BJ (cell line): ENCODE measurements around the gene B4GALT7. TPM values are rescaled to one million over a fixed set of nuclear protein-coding genes. Genes with fewer than 3 reads are reported as not detected.
"Not testable (repeated sequence)": the region's sequence is repeated elsewhere in the genome, so short reads cannot be mapped to it uniquely, and the experiment has no call there.

Source experiments
- CTCF ChIA-PET: fragments of 350-600 bp; formaldehyde crosslinking; extraction: SDS; loops from one replicate; lab custom pipeline; 2021; ENCODE audit warnings: antibody characterized with exemption, inconsistent platforms; lab: Yijun Ruan, JAX
- POLR2A ChIA-PET: fragments of 300-600 bp; sonication (Branson Sonifier 250); formaldehyde crosslinking; extraction: SDS; loops from one replicate; lab custom pipeline; 2021; ENCODE audit warnings: antibody characterized with exemption; lab: Charles Lee
- DNase-seq: peaks from one replicate; pipeline ENCODE4 v3.0.0-alpha.2; 2011; ENCODE audit warnings: low read depth
- H3K27me3 ChIP-seq: 2 replicates; pipeline ENCODE4 v1.6.0; 2011; ENCODE audit warnings: low read length; ENCODE audit not compliant: control insufficient read depth, insufficient read depth
- H3K36me3 ChIP-seq: 2 replicates; pipeline ENCODE4 v1.5.1; 2011; ENCODE audit warnings: low read length; ENCODE audit not compliant: control insufficient read depth, insufficient read depth
- H3K4me3 ChIP-seq: 2 replicates; pipeline ENCODE4 v1.5.1; 2011; ENCODE audit warnings: low read depth, mild to moderate bottlenecking, control low read depth, low read length
- polyA plus RNA-seq: library from polyadenylated mRNA; depleted of rRNA; stranded (reverse); fragments of >200 nt; gene quantifications from 2 replicates; pipeline ENCODE4 v1.2.3, GENCODE V29; 2011
- TF ChIP-seq, protein P1 (sequence below): IDR thresholded peaks from 2 replicates; pipeline ENCODE4 v1.5.1; 2011; ENCODE audit warnings: low read depth, mild to moderate bottlenecking, control low read depth, inconsistent platforms, low read length, moderate library complexity; ENCODE audit not compliant: insufficient read depth

B4GALT7 gene
- polyA plus RNA-seq, 1 experiment, result 39.5 TPM

DNA sequence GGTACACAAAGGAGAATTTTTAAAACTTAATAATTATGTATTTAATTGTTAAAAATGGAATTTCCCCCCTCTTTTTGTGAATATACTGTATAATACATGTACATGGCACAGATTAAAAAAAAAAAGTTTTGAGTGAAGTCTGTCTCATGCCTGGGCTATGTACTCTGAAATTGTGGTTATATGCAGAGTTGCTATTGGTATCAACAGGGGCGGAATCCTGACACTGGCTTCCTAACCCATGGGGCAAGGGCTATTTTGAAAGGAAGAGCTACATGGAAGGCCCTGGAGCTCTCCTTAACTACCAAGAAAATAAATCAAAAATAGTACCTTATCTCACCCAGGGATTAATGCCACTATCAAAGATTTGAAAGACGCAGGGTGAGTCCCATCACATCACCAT lies 44.7 kb upstream of the B4GALT7 start:
- ChIA-PET CTCF (interaction anchor here (1.2 kb wide), 1 partner anchor 24 kb away, joined by 3 read pairs; no protein-coding TSS in a partner anchor), POLR2A (no interaction called here)
- no peak for DNase-seq
- Histone ChIP-seq H3K4me3 (no peak overlapping the region), H3K27me3 (no peaks in the 10 kb centered on the region), H3K36me3 (0 out of 2 replicates have a peak, but pooled peaks cover 3% of the 10 kb centered on the region)
- TF ChIP-seq, protein P1, sequence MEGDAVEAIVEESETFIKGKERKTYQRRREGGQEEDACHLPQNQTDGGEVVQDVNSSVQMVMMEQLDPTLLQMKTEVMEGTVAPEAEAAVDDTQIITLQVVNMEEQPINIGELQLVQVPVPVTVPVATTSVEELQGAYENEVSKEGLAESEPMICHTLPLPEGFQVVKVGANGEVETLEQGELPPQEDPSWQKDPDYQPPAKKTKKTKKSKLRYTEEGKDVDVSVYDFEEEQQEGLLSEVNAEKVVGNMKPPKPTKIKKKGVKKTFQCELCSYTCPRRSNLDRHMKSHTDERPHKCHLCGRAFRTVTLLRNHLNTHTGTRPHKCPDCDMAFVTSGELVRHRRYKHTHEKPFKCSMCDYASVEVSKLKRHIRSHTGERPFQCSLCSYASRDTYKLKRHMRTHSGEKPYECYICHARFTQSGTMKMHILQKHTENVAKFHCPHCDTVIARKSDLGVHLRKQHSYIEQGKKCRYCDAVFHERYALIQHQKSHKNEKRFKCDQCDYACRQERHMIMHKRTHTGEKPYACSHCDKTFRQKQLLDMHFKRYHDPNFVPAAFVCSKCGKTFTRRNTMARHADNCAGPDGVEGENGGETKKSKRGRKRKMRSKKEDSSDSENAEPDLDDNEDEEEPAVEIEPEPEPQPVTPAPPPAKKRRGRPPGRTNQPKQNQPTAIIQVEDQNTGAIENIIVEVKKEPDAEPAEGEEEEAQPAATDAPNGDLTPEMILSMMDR, result no peak

DNA sequence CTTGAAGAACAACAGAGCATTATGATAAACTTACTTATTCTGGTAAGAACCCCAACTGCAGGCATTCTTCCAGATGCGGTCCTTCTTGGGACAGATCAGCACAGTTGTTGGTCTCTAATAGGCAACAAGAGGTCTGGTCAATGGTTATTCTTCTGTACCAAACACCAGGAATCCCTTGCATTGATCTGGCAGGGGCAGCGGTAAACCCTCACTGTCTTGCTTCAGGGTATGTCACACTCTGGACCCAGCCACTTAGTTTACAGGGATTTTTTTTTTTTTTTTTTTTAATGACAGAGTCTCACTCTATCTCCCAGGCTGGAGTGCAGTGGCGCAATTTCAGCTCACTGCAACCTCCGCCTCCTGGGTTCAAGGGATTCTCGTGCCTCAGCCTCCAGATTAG lies 44.3 kb upstream of the B4GALT7 start:
- CTCF ChIA-PET, result interaction anchor here (1.2 kb wide), 1 partner anchor 25 kb away, joined by 3 read pairs; no protein-coding TSS in a partner anchor
- no peak overlapping the region for H3K4me3 ChIP-seq
- POLR2A ChIA-PET, result no interaction called here
- H3K36me3 ChIP-seq, result 0 out of 2 replicates have a peak, but pooled peaks cover 1% of the 10 kb centered on the region
- TF ChIP-seq, protein P1, result no peak
- DNase-seq, result no peak
- H3K27me3 ChIP-seq, result no peaks in the 10 kb centered on the region

DNA sequence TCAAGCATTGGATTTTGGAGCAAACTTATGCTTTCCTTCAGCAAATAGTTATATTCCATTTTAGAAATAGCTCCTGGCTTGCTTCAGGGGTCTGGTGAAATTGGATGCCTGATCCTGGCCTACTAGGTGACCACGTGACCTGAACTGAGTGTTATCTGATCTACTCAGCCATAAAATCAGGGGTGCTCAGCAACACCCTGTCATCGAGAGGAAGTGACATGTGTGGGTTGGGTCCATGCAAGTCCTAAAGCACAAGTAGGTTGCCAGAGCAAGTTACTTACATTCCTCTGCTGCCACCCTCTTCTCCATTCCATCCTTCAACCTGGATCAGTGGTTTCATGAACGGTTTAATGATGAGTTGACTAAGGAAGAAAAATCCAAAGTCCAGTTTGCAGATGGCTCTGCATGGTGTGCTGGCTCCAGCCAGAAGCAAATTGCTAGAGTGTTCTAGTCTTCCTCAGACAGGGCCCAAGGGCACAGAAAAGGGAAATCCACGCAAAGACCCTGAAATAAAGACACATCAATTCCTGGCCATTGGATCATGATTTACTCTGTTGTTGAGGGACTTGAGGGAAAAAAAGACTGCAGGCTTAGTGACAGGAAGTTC lies 42.8 kb upstream of the B4GALT7 start:
- Histone ChIP-seq H3K27me3 (no peaks in the 10 kb centered on the region), H3K36me3 (no peaks in the 10 kb centered on the region), H3K4me3 (no peak overlapping the region)
- no peak for DNase-seq
- TF ChIP-seq, protein P1, result no peak
- POLR2A ChIA-PET, result no interaction called here
- CTCF ChIA-PET, result interaction anchor here (0.5 to 2.0 kb wide), 2 partner anchors 8 to 14 kb away, joined by 3 to 5 read pairs; no protein-coding TSS in a partner anchor

DNA sequence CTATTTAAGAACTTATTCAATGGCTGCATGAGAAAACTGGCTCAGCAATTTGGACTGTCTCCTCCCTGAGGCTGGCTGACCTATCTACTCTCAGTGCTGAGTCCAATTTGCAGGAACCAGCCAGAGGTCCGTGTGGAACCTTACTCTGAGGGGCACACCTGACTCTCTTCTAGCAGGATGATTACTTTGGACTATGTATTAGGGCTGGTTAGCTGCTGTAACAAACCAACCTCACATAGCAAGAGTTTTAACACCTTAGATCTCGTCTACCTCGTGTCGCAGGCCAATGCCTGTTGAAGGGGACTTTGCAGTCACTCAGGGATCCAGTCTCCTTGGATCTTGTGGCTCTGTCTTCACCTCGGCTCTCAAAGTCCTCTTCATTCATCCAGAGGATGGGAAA lies 42.1 kb upstream of the B4GALT7 start:
- peaks cover 3% of the 10 kb centered on the region; the same call in 1 of the 2 replicates for H3K27me3 ChIP-seq
- DNase-seq, result no peak
- H3K4me3 ChIP-seq, result no peak overlapping the region
- ChIA-PET CTCF (interaction anchor here (0.6 to 2.0 kb wide), 2 partner anchors 9 to 122 kb away, joined by 3 to 5 read pairs; no protein-coding TSS in a partner anchor), POLR2A (no interaction called here)
- H3K36me3 ChIP-seq, result no peaks in the 10 kb centered on the region
- TF ChIP-seq, protein P1, result no peak

GRCh38 chr5:177559446-177559941 lies 40.4 kb upstream of the B4GALT7 start:
- CTCF ChIA-PET, result interaction anchor here (2.0 kb wide), 1 partner anchor 11 kb away, joined by 5 read pairs; no protein-coding TSS in a partner anchor
- H3K36me3 ChIP-seq, DNase-seq, H3K27me3 ChIP-seq, H3K4me3 ChIP-seq, POLR2A ChIA-PET: not testable (repeated sequence)
